GM13977 (cell line): Measurements from ENCODE around the gene DERL3.

Source experiments
- DNase-seq: peaks from one replicate; pipeline ENCODE4 v3.0.0; 2012; ENCODE audit warnings: low spot score
- in situ Hi-C: fragments of 300-500 bp; cut with MboI; formaldehyde crosslinking; loops from one replicate; pipeline ENCODE4 v1.12.0; 2022; ENCODE audit warnings: low sequenced_read_pairs, low pct_unique_long_range_greater_than_20kb, mixed read lengths, inconsistent platforms; ENCODE audit not compliant: unreplicated experiment
- TF ChIP-seq, protein P1 (sequence below): IDR thresholded peaks from 2 replicates; pipeline ENCODE4 v1.5.1; 2012; ENCODE audit warnings: mild to moderate bottlenecking, control low read depth; ENCODE audit not compliant: insufficient read depth; ENCODE audit errors: extremely low read depth, missing control alignments

Gene DERL3

DNA sequence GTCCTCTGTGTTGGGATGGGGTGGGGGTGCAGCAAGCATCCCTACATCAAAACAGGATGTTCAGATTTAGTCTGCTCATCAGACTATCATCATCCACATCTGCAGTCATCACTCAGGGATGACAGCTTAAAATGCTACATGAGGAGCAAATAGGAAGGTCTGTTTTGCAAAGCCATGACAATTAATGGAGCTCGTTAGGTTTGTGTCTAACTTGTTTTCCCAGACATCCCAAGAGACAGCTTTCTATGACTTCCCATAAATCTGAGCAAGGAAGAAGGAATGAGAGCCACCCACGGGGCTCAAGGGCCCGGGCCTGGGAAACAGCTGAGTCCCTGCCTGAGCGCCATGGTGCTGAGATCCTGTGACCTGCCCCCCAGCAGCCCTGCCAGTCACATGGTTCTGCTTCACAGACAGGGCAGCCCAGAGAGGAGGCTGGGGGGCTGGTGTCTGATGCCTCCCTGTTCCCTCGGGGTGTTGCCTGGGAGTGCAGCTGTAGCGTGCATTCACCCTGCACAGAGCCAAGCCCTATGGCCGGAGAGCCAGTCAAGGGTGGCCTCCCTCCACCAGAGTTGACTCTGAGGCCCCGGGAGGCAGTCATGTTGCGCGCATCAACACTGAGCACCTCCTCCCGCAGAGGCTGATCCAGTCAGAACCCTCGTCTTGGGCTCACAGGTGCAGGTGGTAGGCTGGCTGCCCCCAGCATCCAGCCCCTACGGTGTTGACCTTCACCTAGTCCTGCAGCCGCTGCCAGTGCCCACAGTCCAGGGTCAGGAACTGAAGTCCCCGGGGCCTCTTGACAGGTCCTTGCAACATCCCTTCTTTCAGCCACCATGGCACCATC lies 12.1 kb downstream of the DERL3 start:
- in situ Hi-C loops = no loop called here
- TF ChIP-seq, protein P1, sequence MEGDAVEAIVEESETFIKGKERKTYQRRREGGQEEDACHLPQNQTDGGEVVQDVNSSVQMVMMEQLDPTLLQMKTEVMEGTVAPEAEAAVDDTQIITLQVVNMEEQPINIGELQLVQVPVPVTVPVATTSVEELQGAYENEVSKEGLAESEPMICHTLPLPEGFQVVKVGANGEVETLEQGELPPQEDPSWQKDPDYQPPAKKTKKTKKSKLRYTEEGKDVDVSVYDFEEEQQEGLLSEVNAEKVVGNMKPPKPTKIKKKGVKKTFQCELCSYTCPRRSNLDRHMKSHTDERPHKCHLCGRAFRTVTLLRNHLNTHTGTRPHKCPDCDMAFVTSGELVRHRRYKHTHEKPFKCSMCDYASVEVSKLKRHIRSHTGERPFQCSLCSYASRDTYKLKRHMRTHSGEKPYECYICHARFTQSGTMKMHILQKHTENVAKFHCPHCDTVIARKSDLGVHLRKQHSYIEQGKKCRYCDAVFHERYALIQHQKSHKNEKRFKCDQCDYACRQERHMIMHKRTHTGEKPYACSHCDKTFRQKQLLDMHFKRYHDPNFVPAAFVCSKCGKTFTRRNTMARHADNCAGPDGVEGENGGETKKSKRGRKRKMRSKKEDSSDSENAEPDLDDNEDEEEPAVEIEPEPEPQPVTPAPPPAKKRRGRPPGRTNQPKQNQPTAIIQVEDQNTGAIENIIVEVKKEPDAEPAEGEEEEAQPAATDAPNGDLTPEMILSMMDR = no peak
- DNase-seq = no peak

DNA sequence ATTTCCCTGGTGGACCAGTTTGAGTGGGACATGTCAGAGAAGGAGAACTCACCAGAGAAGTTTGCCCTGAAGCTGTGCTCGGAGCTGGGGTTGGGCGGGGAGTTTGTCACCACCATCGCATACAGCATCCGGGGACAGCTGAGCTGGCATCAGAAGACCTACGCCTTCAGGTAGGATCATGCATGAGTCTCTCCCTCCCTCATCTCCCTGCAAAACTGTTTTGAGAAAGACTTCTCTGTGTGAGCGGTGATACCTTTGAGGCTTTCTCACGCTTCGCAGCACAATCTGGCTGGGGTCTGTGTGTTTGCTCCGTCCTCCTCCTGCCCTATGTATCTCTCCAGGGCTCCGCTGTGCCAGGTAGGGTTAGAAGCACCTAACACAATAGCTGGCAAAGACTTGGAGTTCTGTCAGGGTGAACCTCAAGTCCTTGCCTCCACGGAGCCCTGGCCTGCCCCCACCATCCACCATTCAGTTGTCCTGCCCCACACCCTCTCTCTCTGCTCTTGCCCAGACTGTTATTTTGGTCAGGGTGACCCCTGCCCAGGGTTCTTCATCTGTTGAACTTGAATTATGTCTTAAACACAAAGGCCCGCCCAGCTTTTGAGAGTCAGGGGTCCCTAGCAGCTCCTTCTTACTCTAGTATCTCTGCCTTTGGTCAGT lies 13.4 kb downstream of the DERL3 start:
- no peak for DNase-seq
- in situ Hi-C loops = no loop called here
- TF ChIP-seq, protein P1 = no peak

DNA sequence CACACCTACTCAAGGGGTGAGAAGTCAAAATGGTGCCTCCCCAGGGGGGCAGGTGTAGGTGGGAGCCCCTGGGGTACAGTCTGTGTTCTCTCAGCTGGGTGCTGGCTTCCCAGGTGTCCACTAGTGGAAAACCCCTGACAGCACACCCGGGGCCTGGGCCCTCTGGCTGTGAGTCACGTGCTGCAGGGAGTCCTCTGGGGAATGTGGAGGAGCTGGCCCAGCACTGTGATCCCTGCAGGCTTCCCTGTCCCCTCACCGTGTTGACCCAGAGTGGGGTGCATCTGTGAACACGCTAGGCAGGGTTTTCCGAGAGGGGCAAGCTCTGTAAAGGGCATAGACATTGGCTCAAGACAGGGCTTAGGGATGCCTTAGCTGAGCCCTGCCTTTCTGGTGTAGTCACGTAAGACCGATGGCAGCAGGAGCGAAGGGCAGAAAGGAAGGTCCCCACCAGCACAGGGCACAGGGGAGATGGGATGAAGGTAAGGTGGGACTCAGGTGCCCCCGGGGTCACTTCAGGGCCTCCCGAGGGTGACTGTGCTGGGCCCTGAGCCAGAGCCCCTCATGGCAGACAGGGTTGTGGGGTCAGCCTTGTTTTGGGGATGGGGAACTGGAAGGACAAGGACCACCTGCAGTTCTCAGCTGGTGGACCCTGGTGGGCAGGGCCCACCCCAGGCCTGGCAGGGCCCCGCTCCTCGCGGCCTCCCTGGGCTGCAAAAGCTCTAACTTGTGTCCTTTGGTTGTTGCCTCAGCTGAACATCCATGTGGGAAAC lies 14.1 kb downstream of the DERL3 start:
- in situ Hi-C loops = no loop called here
- TF ChIP-seq, protein P1 = no peak
- no peak for DNase-seq

DNA sequence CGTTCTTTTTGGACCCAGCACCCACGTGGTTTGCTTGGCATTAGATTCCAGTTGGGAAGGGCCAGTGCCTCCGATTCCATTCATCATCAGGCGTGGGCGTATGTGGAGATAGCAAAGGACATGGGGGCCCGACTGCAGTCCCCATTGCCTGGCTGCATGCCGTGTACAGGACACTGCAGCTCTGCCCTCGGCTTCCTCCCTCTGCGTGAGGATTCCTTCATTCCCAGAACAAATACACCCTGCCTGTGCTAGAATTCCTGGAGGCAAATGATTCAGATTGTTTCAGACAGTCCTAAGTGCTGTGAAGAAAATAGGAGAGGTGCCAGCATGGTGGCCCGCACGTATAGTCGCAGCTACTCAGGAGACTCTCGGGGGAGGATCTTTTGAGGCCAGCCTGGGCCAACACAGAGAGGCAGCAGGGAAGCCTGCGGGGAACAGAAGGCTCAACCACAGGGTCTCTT lies 15.4 kb downstream of the DERL3 start:
- in situ Hi-C loops = no loop called here
- TF ChIP-seq, protein P1 = no peak
- DNase-seq = no peak

DNA sequence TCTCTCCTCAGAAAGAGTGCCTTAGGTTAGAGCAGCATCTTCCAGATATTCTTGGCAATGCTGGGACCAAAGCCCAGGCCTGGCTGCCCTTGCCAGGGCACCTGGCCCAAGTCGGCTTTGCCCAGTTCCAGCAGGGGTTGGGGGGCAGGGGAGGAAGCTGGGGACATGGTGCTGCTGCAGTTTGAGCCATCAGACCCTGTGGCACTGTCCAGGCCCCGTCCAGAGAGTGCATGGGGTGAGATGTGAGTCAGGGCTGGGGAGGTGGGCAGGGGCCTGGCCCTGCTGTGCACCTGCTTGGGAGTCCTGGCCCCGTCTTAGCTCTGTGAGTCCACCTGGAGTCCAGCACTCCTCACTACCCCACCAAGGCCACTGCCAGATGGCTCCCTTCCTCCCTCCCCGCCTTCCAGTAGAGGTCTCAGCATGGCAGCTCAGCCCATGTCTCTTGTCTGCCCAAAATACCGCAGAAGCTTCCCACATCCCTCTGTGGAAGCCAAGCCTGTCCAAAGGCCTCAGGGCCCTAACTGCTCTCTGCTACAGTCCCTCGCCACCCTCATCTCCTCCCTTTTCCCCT lies 16.6 kb downstream of the DERL3 start:
- in situ Hi-C loops = no loop called here
- TF ChIP-seq, protein P1 = no peak

DNA sequence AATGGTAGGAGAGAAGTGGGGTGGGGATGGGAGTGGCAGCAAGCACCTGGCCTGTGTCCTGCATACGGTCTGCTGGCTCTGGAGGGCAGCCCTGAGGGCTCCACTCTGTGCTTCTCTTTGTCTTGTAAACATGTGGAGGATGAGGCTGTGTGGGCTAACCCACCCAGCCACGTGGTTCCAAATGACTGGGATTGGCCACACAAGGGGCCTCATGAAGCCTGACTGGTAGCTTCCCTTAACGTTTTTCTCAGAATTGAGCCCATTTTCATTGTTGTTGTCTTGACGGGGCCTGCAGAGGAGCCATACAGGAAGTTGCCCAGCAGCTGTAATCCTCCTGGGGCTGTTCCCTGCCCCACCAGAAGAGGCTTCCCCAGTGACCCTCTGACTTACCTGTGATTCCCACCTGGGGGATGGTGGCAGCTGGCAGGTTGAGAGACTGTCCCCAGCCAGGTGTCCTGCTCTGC lies 18.0 kb downstream of the DERL3 start:
- DNase-seq = no peak
- TF ChIP-seq, protein P1 = no peak
- in situ Hi-C loops = no loop called here

More for the DNA sequence above, 16.6 kb downstream of the DERL3 start:
- no peak for DNase-seq
